Spleen (tissue), 11 donors: ENCODE results near the gene KIF23. TPM values are rescaled to one million over a fixed set of nuclear protein-coding genes. Genes with fewer than 3 reads are reported as not detected.

Experiments
- DNase-seq: peaks from one replicate; pipeline ENCODE4 v3.0.0-alpha.2; 2020
- H3K27ac ChIP-seq, 8 donors: fragments of 200-600 bp; sonication (generic) in 7 of 8; 1 replicate in 4 of 8; 2 replicates in 4 of 8; pipeline versions ENCODE4 v1.5.0 to v1.8.0; 2016 to 2021; ENCODE audit warnings: inconsistent platforms in 4 of 8, mild to moderate bottlenecking in 4 of 8, moderate library complexity in 1 of 8
- H3K27me3 ChIP-seq, 7 donors: fragments of 200-600 bp; sonication (generic) in 6 of 7; replicated peaks in 1 of 7; 1 replicate in 4 of 7; 2 replicates in 3 of 7; pipeline versions ENCODE4 v1.5.0 to v1.8.0; 2016 to 2021; ENCODE audit warnings: inconsistent platforms in 3 of 7, mild to moderate bottlenecking in 1 of 7
- H3K36me3 ChIP-seq, 6 donors: fragments of 200-600 bp; sonication (generic) in 5 of 6; 1 replicate in 4 of 6; 2 replicates in 2 of 6; pipeline versions ENCODE4 v1.5.0 to v1.8.0; 2016 to 2021; ENCODE audit warnings: inconsistent platforms in 2 of 6
- H3K4me1 ChIP-seq, 6 donors: fragments of 200-600 bp; sonication (generic) in 5 of 6; 1 replicate in 3 of 6; 2 replicates in 3 of 6; pipeline versions ENCODE4 v1.5.0 to v1.8.0; 2016 to 2021; ENCODE audit warnings: inconsistent platforms in 3 of 6
- H3K4me3 ChIP-seq, 8 donors: fragments of 200-600 bp; sonication (generic) in 7 of 8; 1 replicate in 4 of 8; 2 replicates in 4 of 8; pipeline versions ENCODE4 v1.5.0 to v1.8.0; 2016 to 2021; ENCODE audit warnings: inconsistent platforms in 4 of 8, mild to moderate bottlenecking in 4 of 8, moderate library complexity in 2 of 8
- H3K9me3 ChIP-seq, 8 donors: fragments of 200-600 bp; sonication (generic) in 7 of 8; 1 replicate in 4 of 8; 2 replicates in 4 of 8; pipeline versions ENCODE4 v1.5.0 to v1.8.0; 2016 to 2021; ENCODE audit warnings: inconsistent platforms in 4 of 8
- CTCF ChIP-seq, 11 experiments: fragments of 200-600 bp in 7 of 11; fragments of 450-650 bp in 4 of 11; sonication (generic) in 4 of 11; IDR thresholded peaks in 8 of 11; conservative IDR thresholded peaks in 3 of 11; 1 replicate in 7 of 11; 2 replicates in 4 of 11; pipeline versions ENCODE4 v1.4.0 to v1.8.0; 2016 to 2021; ENCODE audit warnings: antibody characterized with exemption in 11 of 11, inconsistent platforms in 4 of 11, mild to moderate bottlenecking in 1 of 11
- POLR2A ChIP-seq, 3 donors: fragments of 450-650 bp; IDR thresholded peaks; one replicate each; pipeline ENCODE4 v1.5.1; 2017; ENCODE audit warnings: antibody characterized with exemption in 3 of 3, mild to moderate bottlenecking in 1 of 3
- POLR2AphosphoS5 ChIP-seq, 3 donors: sonication (generic); formaldehyde crosslinking; IDR thresholded peaks; one replicate each; pipeline ENCODE4 v1.5.1; 2017; ENCODE audit warnings: antibody characterized with exemption in 3 of 3
- WGBS, 5 donors: extraction: QIAGEN DNeasy Blood & Tissue Kit in 3 of 5; methylation state at CpG; one replicate each; pipeline versions ENCODE4 v1.1.5 to v1.1.7; 2013 to 2018; 5-methylcytosine and 5-hydroxymethylcytosine counted together
- intact Hi-C: fragments of 100-400 bp; cut with DNase I; formaldehyde crosslinking; loops from one replicate; pipeline ENCODE4 v1.15.0; 2023; ENCODE audit warnings: low total_unique reads
- polyA plus RNA-seq, 3 donors: library from polyadenylated mRNA; stranded (reverse); fragments of 200-250 nt; gene quantifications; one replicate each; pipeline ENCODE4 v1.2.1, GENCODE V29; 2013
- total RNA-seq, 7 donors: library from RNA; depleted of rRNA in 3 of 7; stranded (reverse); fragments of >200 nt in 3 of 7; fragmentation: NEBNext Ultra II Directional in 4 of 7; extraction: Animal tissue kit (Norgen Biotek cat#: 25700) in 4 of 7; gene quantifications; one replicate each; pipeline versions ENCODE4 v1.1.0 to v1.2.1, GENCODE V29; 2016 to 2021
- donor health status: healthy with polysubstance abuse.
- donor health status: DM: no; HTN: no; CAD: no; lungs with moderate emphysema.
- donor health status: DM: no; HTN: no; CAD: no.
- donor health status: Bipolar disorder and iron deficiency.
- donor health status: healthy.
- donor health status: DM: no; HTN: no; CAD: no.
- donor health status: DM: yes; HTN: yes; CAD: no.

The KIF23 gene
- total and polyA plus RNA-seq, 10 donors: 0.89 to 9.2 (median 4.5) TPM

GRCh38 chr15:69391046-69391757, 22.9 kb upstream of the KIF23 start:
- TF ChIP-seq POLR2AphosphoS5 (IDR thresholded peaks at IDR 0.05) (no peak), POLR2A (IDR thresholded peaks at IDR 0.05) (no peak), CTCF (IDR thresholded peaks at IDR 0.05 in 8 of 11, conservative IDR thresholded peaks at IDR 0.05 in 3 of 11) (no peak)
- H3K4me3 ChIP-seq: no peak overlapping the region
- no peaks in the 10 kb centered on the region for H3K36me3 ChIP-seq
- peaks cover 0 to 15% (median 0%) of the 10 kb centered on the region in 7 donors for H3K27me3 ChIP-seq
- DNase-seq: no peak
- 88 to 95% (median 90%) methylated on average over 8 to 11 of the region's 11 CpGs for WGBS, 5 donors
- intact Hi-C loops: no loop called here
- no peak overlapping the region for H3K27ac ChIP-seq
- H3K4me1 ChIP-seq: peaks cover 0 to 10% (median 8%) of the 10 kb centered on the region in 6 donors
- no peaks in the 10 kb centered on the region for H3K9me3 ChIP-seq

GRCh38 chr15:69392352-69392751, 21.8 kb upstream of the KIF23 start:
- Histone ChIP-seq H3K4me3 (no peak overlapping the region), H3K9me3 (no peaks in the 10 kb centered on the region), H3K27ac (no peak overlapping the region), H3K4me1 (peaks cover 0 to 10% (median 8%) of the 10 kb centered on the region in 6 donors), H3K36me3 (no peaks in the 10 kb centered on the region), H3K27me3 (peaks cover 0 to 15% (median 0%) of the 10 kb centered on the region in 7 donors)
- no peak for TF ChIP-seq CTCF (IDR thresholded peaks at IDR 0.05 in 8 of 11, conservative IDR thresholded peaks at IDR 0.05 in 3 of 11)
- no peak for TF ChIP-seq POLR2A (IDR thresholded peaks at IDR 0.05)
- no peak for TF ChIP-seq POLR2AphosphoS5 (IDR thresholded peaks at IDR 0.05)
- intact Hi-C loops: no loop called here
- DNase-seq: no peak
- WGBS, 5 donors: 66 to 84% (median 77%) methylated on average over 4 of the region's 4 CpGs

GRCh38 chr15:69393831-69394491, 20.2 kb upstream of the KIF23 start:
- peak overlapping the region in 1 of 8 donors; percentile 25 for H3K4me3 ChIP-seq
- WGBS, 5 donors: 48 to 69% (median 54%) methylated on average over 11 of the region's 11 CpGs
- peaks cover 0 to 10% (median 8%) of the 10 kb centered on the region in 6 donors for H3K4me1 ChIP-seq
- no peak for DNase-seq
- no peak for TF ChIP-seq POLR2A (IDR thresholded peaks at IDR 0.05)
- TF ChIP-seq POLR2AphosphoS5 (IDR thresholded peaks at IDR 0.05): no peak
- TF ChIP-seq CTCF (IDR thresholded peaks at IDR 0.05 in 8 of 11, conservative IDR thresholded peaks at IDR 0.05 in 3 of 11): no peak
- no peak overlapping the region for H3K27ac ChIP-seq
- no peaks in the 10 kb centered on the region for H3K9me3 ChIP-seq
- H3K36me3 ChIP-seq: no peaks in the 10 kb centered on the region
- peaks cover 0 to 15% (median 0%) of the 10 kb centered on the region in 7 donors for H3K27me3 ChIP-seq
- intact Hi-C loops: loop anchor here (2.0 kb wide), 1 partner anchor 335 kb away; no protein-coding TSS in a partner anchor
